H1 (cell line): ENCODE measurements around the gene MGAT5B. TPM values are rescaled to one million over a fixed set of nuclear protein-coding genes. Genes with fewer than 3 reads are reported as not detected.

Source experiments
- BACH1 ChIP-seq: IDR thresholded peaks from 2 replicates; pipeline ENCODE4 v1.6.1; 2012; ENCODE audit warnings: low read length, improper control_type of control experiment
- KDM4A ChIP-seq: IDR thresholded peaks from one replicate; pipeline ENCODE4 v1.7.1; 2012; ENCODE audit warnings: low read depth, mild to moderate bottlenecking, moderate library complexity, low read length, inconsistent platforms; ENCODE audit not compliant: severe bottlenecking
- NRF1 ChIP-seq: IDR thresholded peaks from 2 replicates; pipeline ENCODE4 v1.6.1; 2011; ENCODE audit warnings: mild to moderate bottlenecking, low read depth, low read length, improper control_type of control experiment
- POLR2AphosphoS5 ChIP-seq: IDR thresholded peaks from 2 replicates; pipeline ENCODE4 v1.6.1; 2011; ENCODE audit warnings: low read depth, low read length
- SP2 ChIP-seq: IDR thresholded peaks from 2 replicates; pipeline ENCODE4 v1.6.1; 2012; ENCODE audit warnings: mild to moderate bottlenecking, low read length, inconsistent platforms
- SP4 ChIP-seq: IDR thresholded peaks from 2 replicates; pipeline ENCODE4 v1.6.1; 2012; ENCODE audit warnings: low read length, inconsistent platforms
- ZNF274 ChIP-seq: IDR thresholded peaks from 2 replicates; pipeline ENCODE4 v1.7.0; 2012; ENCODE audit warnings: low read length, borderline replicate concordance; ENCODE audit errors: extremely low read depth
- polyA plus RNA-seq, 7 experiments: library from polyadenylated mRNA; depleted of rRNA in 3 of 7; stranded (reverse) in 5 of 7; unstranded in 2 of 7; fragments of >200 nt in 5 of 7; fragments of 200-250 nt in 2 of 7; gene quantifications; 1 replicate in 5 of 7; 2 replicates in 1 of 7; 4 replicates in 1 of 7; pipeline versions ENCODE4 v1.2.1 to v1.2.3, GENCODE V29; 2011 to 2013; ENCODE audit warnings: missing spikeins in 2 of 7, mixed read lengths in 2 of 7
- total RNA-seq: library from RNA; stranded (reverse); fragmentation: NEBNext Ultra II Directional; extraction: Animal tissue kit (Norgen Biotek cat#: 25700); gene quantifications from 2 replicates; pipeline ENCODE4 v1.2.1, GENCODE V29; 2021
- TF ChIP-seq, protein P1 (sequence below): fragments of 300-600 bp; sonication (generic); IDR thresholded peaks from 2 replicates; pipeline ENCODE4 v1.7.1; 2012; ENCODE audit warnings: low read length, moderate library complexity, mild to moderate bottlenecking, inconsistent platforms; ENCODE audit not compliant: insufficient replicate concordance

MGAT5B gene
- total and polyA plus RNA-seq, 2 of the 8 experiments (the other 6 are each of a cell fraction or from before 2014, with no cell fraction given) = 7.9 to 8.2 TPM

DNA sequence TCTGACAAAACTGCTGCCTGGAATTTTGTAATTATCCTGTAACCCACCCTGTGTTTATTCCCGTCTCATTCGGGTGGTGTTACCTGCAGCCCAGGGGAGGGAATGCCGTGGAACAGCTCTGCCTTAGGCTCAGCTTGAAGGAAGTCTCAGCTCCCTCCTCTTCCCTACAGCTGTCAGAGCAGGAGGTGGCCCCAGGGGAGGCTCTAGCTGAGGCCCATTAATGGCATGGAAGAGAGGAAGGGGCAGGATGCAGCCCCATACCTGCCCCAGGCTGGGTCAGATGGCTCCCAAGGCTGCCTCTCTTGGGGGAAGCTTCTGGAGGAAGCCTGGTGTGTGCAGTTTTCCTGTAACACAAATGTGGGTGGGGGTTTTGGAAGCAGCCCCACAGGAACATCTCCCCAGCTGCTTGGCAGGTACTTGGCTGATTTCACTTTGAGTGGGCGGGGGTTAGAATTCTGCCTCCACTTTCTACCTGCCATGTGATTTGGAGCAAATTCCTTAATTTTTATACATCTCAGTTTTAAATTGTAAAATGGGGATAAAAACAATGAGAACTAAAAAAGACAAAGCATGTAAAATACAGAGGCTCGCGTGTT is 103.9 kb downstream of the MGAT5B start (continued):
- TF ChIP-seq SP2 (no peak), BACH1 (no peak), POLR2AphosphoS5 (no peak), KDM4A (no peak), NRF1 (no peak), ZNF274 (no peak), SP4 (no peak)
- TF ChIP-seq, protein P1, sequence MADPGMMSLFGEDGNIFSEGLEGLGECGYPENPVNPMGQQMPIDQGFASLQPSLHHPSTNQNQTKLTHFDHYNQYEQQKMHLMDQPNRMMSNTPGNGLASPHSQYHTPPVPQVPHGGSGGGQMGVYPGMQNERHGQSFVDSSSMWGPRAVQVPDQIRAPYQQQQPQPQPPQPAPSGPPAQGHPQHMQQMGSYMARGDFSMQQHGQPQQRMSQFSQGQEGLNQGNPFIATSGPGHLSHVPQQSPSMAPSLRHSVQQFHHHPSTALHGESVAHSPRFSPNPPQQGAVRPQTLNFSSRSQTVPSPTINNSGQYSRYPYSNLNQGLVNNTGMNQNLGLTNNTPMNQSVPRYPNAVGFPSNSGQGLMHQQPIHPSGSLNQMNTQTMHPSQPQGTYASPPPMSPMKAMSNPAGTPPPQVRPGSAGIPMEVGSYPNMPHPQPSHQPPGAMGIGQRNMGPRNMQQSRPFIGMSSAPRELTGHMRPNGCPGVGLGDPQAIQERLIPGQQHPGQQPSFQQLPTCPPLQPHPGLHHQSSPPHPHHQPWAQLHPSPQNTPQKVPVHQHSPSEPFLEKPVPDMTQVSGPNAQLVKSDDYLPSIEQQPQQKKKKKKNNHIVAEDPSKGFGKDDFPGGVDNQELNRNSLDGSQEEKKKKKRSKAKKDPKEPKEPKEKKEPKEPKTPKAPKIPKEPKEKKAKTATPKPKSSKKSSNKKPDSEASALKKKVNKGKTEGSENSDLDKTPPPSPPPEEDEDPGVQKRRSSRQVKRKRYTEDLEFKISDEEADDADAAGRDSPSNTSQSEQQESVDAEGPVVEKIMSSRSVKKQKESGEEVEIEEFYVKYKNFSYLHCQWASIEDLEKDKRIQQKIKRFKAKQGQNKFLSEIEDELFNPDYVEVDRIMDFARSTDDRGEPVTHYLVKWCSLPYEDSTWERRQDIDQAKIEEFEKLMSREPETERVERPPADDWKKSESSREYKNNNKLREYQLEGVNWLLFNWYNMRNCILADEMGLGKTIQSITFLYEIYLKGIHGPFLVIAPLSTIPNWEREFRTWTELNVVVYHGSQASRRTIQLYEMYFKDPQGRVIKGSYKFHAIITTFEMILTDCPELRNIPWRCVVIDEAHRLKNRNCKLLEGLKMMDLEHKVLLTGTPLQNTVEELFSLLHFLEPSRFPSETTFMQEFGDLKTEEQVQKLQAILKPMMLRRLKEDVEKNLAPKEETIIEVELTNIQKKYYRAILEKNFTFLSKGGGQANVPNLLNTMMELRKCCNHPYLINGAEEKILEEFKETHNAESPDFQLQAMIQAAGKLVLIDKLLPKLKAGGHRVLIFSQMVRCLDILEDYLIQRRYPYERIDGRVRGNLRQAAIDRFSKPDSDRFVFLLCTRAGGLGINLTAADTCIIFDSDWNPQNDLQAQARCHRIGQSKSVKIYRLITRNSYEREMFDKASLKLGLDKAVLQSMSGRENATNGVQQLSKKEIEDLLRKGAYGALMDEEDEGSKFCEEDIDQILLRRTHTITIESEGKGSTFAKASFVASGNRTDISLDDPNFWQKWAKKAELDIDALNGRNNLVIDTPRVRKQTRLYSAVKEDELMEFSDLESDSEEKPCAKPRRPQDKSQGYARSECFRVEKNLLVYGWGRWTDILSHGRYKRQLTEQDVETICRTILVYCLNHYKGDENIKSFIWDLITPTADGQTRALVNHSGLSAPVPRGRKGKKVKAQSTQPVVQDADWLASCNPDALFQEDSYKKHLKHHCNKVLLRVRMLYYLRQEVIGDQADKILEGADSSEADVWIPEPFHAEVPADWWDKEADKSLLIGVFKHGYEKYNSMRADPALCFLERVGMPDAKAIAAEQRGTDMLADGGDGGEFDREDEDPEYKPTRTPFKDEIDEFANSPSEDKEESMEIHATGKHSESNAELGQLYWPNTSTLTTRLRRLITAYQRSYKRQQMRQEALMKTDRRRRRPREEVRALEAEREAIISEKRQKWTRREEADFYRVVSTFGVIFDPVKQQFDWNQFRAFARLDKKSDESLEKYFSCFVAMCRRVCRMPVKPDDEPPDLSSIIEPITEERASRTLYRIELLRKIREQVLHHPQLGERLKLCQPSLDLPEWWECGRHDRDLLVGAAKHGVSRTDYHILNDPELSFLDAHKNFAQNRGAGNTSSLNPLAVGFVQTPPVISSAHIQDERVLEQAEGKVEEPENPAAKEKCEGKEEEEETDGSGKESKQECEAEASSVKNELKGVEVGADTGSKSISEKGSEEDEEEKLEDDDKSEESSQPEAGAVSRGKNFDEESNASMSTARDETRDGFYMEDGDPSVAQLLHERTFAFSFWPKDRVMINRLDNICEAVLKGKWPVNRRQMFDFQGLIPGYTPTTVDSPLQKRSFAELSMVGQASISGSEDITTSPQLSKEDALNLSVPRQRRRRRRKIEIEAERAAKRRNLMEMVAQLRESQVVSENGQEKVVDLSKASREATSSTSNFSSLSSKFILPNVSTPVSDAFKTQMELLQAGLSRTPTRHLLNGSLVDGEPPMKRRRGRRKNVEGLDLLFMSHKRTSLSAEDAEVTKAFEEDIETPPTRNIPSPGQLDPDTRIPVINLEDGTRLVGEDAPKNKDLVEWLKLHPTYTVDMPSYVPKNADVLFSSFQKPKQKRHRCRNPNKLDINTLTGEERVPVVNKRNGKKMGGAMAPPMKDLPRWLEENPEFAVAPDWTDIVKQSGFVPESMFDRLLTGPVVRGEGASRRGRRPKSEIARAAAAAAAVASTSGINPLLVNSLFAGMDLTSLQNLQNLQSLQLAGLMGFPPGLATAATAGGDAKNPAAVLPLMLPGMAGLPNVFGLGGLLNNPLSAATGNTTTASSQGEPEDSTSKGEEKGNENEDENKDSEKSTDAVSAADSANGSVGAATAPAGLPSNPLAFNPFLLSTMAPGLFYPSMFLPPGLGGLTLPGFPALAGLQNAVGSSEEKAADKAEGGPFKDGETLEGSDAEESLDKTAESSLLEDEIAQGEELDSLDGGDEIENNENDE = no peak
- TF ChIP-seq, all 59 proteins: peak for 0
